SK-N-SH treated with all-trans-retinoic acid at 6 μM for 48 hours (cell line): ENCODE data around the gene CEMIP2.

Experiments
- ATAC-seq: fragments of 200-7000 bp; cut with Tn5 transposase; 3 replicates; pipeline ENCODE4 v1.9.1; 2020; ENCODE audit warnings: mild to moderate bottlenecking, moderate library complexity
- ARNTL ChIP-seq: fragments of 450-650 bp; formaldehyde crosslinking; IDR thresholded peaks from 2 replicates; pipeline ENCODE4 v1.5.0; 2020; ENCODE audit warnings: low read depth, mild to moderate bottlenecking, moderate library complexity, borderline replicate concordance
- CSDC2 ChIP-seq: fragments of 250-450 bp; sonication (Bioruptor Pico); IDR thresholded peaks from 2 replicates; pipeline ENCODE4 v1.5.0; 2020; ENCODE audit warnings: mild to moderate bottlenecking, moderate library complexity
- CSRNP3 ChIP-seq: fragments of 250-450 bp; sonication (Bioruptor Pico); IDR thresholded peaks from 2 replicates; pipeline ENCODE4 v1.5.1; 2021; ENCODE audit warnings: mild to moderate bottlenecking, moderate library complexity
- PATZ1 ChIP-seq: fragments of 250-450 bp; sonication (Bioruptor Pico); IDR thresholded peaks from 2 replicates; pipeline ENCODE4 v1.8.0; 2020; ENCODE audit warnings: mild to moderate bottlenecking, moderate library complexity, borderline replicate concordance
- PPARA ChIP-seq: fragments of 250-450 bp; sonication (Bioruptor Pico); IDR thresholded peaks from 2 replicates; pipeline ENCODE4 v1.5.0; 2020; ENCODE audit warnings: mild to moderate bottlenecking, borderline replicate concordance
- RARB ChIP-seq: fragments of 250-450 bp; sonication (Bioruptor Pico); IDR thresholded peaks from 2 replicates; pipeline ENCODE4 v1.8.0; 2021; ENCODE audit warnings: mild to moderate bottlenecking, moderate library complexity
- SNAI2 ChIP-seq: fragments of 250-450 bp; sonication (Bioruptor Pico); IDR thresholded peaks from 2 replicates; pipeline ENCODE4 v1.5.0; 2020; ENCODE audit warnings: mild to moderate bottlenecking, moderate library complexity
- TCF4 ChIP-seq: fragments of 250-450 bp; sonication (Bioruptor Pico); IDR thresholded peaks from 2 replicates; pipeline ENCODE4 v1.8.0; 2021; ENCODE audit warnings: mild to moderate bottlenecking, moderate library complexity, borderline replicate concordance
- TOX ChIP-seq: fragments of 250-450 bp; sonication (Bioruptor Pico); IDR thresholded peaks from 2 replicates; pipeline ENCODE4 v1.8.0; 2021; ENCODE audit warnings: mild to moderate bottlenecking, moderate library complexity, borderline replicate concordance
- TSHZ2 ChIP-seq: fragments of 250-450 bp; sonication (Bioruptor Pico); IDR thresholded peaks from 2 replicates; pipeline ENCODE4 v1.5.0; 2020; ENCODE audit warnings: mild to moderate bottlenecking, moderate library complexity
- ZFP3 ChIP-seq: fragments of 250-450 bp; sonication (Bioruptor Pico); IDR thresholded peaks from 2 replicates; pipeline ENCODE4 v1.5.0; 2020; ENCODE audit warnings: mild to moderate bottlenecking, moderate library complexity
- ZFP30 ChIP-seq: fragments of 450-650 bp; formaldehyde crosslinking; IDR thresholded peaks from 2 replicates; pipeline ENCODE4 v1.5.0; 2022; ENCODE audit warnings: mild to moderate bottlenecking, moderate library complexity
- ZNF565 ChIP-seq: fragments of 450-650 bp; formaldehyde crosslinking; conservative IDR thresholded peaks from 2 replicates; pipeline ENCODE4 v1.5.0; 2020; ENCODE audit warnings: low read depth, mild to moderate bottlenecking, moderate library complexity
- ZNF70 ChIP-seq: fragments of 450-650 bp; formaldehyde crosslinking; IDR thresholded peaks from 2 replicates; pipeline ENCODE4 v1.5.0; 2020; ENCODE audit warnings: mild to moderate bottlenecking, moderate library complexity
- ZNF8 ChIP-seq: fragments of 450-650 bp; formaldehyde crosslinking; IDR thresholded peaks from 2 replicates; pipeline ENCODE4 v1.5.0; 2020; ENCODE audit warnings: mild to moderate bottlenecking, moderate library complexity
- TF ChIP-seq, protein P1 (sequence below): fragments of 250-450 bp; sonication (Bioruptor Pico); IDR thresholded peaks from 2 replicates; pipeline ENCODE4 v1.5.1; 2020; ENCODE audit warnings: low read depth, mild to moderate bottlenecking, moderate library complexity
- TF ChIP-seq, protein P2 (sequence below): fragments of 250-450 bp; sonication (Bioruptor Pico); IDR thresholded peaks from 2 replicates; pipeline ENCODE4 v1.8.0; 2021; ENCODE audit warnings: low read depth, mild to moderate bottlenecking, moderate library complexity, borderline replicate concordance

The CEMIP2 gene

GRCh38 chr9:71647094-71647591 is 121.2 kb downstream of the CEMIP2 start:
- TF ChIP-seq SNAI2 (CRISPR knock-in tag) (no peak), PATZ1 (CRISPR knock-in tag) (no peak)
- TF ChIP-seq, protein P1, sequence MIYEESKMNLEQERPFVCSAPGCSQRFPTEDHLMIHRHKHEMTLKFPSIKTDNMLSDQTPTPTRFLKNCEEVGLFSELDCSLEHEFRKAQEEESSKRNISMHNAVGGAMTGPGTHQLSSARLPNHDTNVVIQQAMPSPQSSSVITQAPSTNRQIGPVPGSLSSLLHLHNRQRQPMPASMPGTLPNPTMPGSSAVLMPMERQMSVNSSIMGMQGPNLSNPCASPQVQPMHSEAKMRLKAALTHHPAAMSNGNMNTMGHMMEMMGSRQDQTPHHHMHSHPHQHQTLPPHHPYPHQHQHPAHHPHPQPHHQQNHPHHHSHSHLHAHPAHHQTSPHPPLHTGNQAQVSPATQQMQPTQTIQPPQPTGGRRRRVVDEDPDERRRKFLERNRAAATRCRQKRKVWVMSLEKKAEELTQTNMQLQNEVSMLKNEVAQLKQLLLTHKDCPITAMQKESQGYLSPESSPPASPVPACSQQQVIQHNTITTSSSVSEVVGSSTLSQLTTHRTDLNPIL (CRISPR knock-in tag): no peak
- peak; percentile 58 for ATAC-seq

DNA sequence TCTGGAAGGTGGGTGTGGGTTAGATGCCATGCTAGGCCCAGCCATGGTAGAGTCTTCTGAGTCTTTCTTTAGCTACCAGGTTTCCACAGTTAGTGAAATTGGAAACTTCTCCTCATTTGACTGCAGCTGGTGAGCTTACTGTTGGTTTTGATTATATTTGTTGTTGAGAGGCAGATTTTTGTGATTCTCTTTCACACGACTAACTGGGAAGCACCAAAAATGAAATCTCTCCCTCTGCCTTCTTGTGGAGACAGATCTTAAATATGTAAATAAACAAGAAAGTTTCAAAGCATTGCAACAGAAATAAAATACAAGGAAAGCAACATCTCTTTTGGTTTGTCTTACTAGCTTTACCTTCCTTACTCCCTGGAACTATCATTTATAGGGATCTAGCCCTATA is 122.2 kb downstream of the CEMIP2 start:
- TF ChIP-seq ZNF8 (CRISPR knock-in tag) (no peak), CSRNP3 (CRISPR knock-in tag) (no peak), PPARA (CRISPR knock-in tag) (no peak), PATZ1 (CRISPR knock-in tag) (no peak), ZNF70 (CRISPR knock-in tag) (no peak), ZFP30 (no peak), CSDC2 (CRISPR knock-in tag) (no peak), RARB (no peak), TOX (CRISPR knock-in tag) (no peak)
- TF ChIP-seq, protein P1 (CRISPR knock-in tag): no peak
- TF ChIP-seq, protein P2, sequence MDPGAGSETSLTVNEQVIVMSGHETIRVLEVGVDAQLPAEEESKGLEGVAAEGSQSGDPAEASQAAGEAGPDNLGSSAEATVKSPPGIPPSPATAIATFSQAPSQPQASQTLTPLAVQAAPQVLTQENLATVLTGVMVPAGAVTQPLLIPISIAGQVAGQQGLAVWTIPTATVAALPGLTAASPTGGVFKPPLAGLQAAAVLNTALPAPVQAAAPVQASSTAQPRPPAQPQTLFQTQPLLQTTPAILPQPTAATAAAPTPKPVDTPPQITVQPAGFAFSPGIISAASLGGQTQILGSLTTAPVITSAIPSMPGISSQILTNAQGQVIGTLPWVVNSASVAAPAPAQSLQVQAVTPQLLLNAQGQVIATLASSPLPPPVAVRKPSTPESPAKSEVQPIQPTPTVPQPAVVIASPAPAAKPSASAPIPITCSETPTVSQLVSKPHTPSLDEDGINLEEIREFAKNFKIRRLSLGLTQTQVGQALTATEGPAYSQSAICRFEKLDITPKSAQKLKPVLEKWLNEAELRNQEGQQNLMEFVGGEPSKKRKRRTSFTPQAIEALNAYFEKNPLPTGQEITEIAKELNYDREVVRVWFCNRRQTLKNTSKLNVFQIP (CRISPR knock-in tag): no peak
- ATAC-seq: no peak

GRCh38 chr9:71644819-71645362 is 123.4 kb downstream of the CEMIP2 start:
- ATAC-seq: no peak
- TF ChIP-seq CSRNP3 (CRISPR knock-in tag) (no peak), PPARA (CRISPR knock-in tag) (no peak), CSDC2 (CRISPR knock-in tag) (no peak), TSHZ2 (no peak), ZNF8 (CRISPR knock-in tag) (no peak), ZFP30 (no peak), ZNF565 (CRISPR knock-in tag) (no peak), TCF4 (CRISPR knock-in tag) (no peak), SNAI2 (CRISPR knock-in tag) (no peak), PATZ1 (CRISPR knock-in tag) (no peak), ARNTL (CRISPR knock-in tag) (no peak), ZFP3 (no peak)
- TF ChIP-seq, protein P2 (CRISPR knock-in tag): no peak
